ENCODE measurements around the gene TMEM170B.
A peak's percentile ranks its signal among the peaks of the same experiment; 100 is the strongest.

The TMEM170B gene

GRCh38 chr6:11585426-11586016, 48.0 kb downstream of the TMEM170B start:
- H4K20me1 ChIP-seq (ENCODE audit: insufficient read depth, low read length): no peaks in the 10 kb centered on the region
- H2AFZ ChIP-seq (ENCODE audit: low read depth, low read length): no peak overlapping the region
- no peak overlapping the region for H3K27ac ChIP-seq (ENCODE audit: low read length)
- TF ChIP-seq, protein P1, sequence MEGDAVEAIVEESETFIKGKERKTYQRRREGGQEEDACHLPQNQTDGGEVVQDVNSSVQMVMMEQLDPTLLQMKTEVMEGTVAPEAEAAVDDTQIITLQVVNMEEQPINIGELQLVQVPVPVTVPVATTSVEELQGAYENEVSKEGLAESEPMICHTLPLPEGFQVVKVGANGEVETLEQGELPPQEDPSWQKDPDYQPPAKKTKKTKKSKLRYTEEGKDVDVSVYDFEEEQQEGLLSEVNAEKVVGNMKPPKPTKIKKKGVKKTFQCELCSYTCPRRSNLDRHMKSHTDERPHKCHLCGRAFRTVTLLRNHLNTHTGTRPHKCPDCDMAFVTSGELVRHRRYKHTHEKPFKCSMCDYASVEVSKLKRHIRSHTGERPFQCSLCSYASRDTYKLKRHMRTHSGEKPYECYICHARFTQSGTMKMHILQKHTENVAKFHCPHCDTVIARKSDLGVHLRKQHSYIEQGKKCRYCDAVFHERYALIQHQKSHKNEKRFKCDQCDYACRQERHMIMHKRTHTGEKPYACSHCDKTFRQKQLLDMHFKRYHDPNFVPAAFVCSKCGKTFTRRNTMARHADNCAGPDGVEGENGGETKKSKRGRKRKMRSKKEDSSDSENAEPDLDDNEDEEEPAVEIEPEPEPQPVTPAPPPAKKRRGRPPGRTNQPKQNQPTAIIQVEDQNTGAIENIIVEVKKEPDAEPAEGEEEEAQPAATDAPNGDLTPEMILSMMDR (IDR thresholded peaks at IDR 0.05; ENCODE audit: low read depth, low read length): peak; percentile 62
- TF ChIP-seq EZH2phosphoT487 (IDR thresholded peaks at IDR 0.05; ENCODE audit: low read depth): no peak
- H3K4me2 ChIP-seq (ENCODE audit: low read length): no peak overlapping the region
- no peaks in the 10 kb centered on the region for H3K9me3 ChIP-seq (ENCODE audit: insufficient read depth, low read length)
- H3K27me3 ChIP-seq (ENCODE audit: low read depth, low read length): no peaks in the 10 kb centered on the region
- no peak overlapping the region for H3K9ac ChIP-seq (ENCODE audit: low read length)
- H3K79me2 ChIP-seq (ENCODE audit: low read length): no peaks in the 10 kb centered on the region
- no peak overlapping the region for H3K4me3 ChIP-seq (ENCODE audit: low read length)
- no peaks in the 10 kb centered on the region for H3K4me1 ChIP-seq (ENCODE audit: low read length)
- no peaks in the 10 kb centered on the region for H3K36me3 ChIP-seq (replicated peaks; ENCODE audit: low read depth, low read length)

DNA sequence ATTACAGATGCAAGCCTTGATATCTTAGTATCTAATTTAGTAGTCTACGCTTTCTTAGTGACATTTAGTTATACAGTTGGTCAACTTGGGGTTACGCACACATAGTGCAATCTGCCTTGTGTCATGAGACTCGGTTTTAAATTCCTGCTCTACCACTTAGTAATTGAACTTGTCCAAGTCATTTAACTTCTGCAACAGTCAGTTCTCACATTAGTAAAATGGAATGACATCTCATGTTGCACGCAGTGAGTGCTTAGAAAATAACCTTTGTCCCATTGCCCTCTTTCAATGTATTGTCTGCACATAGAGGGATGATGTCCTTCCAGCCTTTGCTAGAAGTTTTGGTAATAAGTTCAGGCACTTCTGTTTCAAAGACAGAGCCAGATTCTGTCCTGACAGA, 48.6 kb downstream of the TMEM170B start:
- no peak overlapping the region for H2AFZ ChIP-seq (ENCODE audit: low read depth, low read length)
- H3K4me2 ChIP-seq (ENCODE audit: low read length): no peak overlapping the region

GRCh38 chr6:11586536-11586935, 49.0 kb downstream of the TMEM170B start:
- H2AFZ ChIP-seq (ENCODE audit: low read depth, low read length): no peak overlapping the region
- no peaks in the 10 kb centered on the region for H3K4me1 ChIP-seq (ENCODE audit: low read length)
- no peak overlapping the region for H3K9ac ChIP-seq (ENCODE audit: low read length)
- H3K27ac ChIP-seq (ENCODE audit: low read length): no peak overlapping the region
- H3K9me3 ChIP-seq (ENCODE audit: insufficient read depth, low read length): no peaks in the 10 kb centered on the region
- no peak overlapping the region for H3K4me3 ChIP-seq (ENCODE audit: low read length)
- no peak overlapping the region for H3K4me2 ChIP-seq (ENCODE audit: low read length)
- TF ChIP-seq, protein P1 (IDR thresholded peaks at IDR 0.05; ENCODE audit: low read depth, low read length): no peak
- TF ChIP-seq EZH2phosphoT487 (IDR thresholded peaks at IDR 0.05; ENCODE audit: low read depth): no peak
- H3K36me3 ChIP-seq (replicated peaks; ENCODE audit: low read depth, low read length): no peaks in the 10 kb centered on the region
- H3K27me3 ChIP-seq (ENCODE audit: low read depth, low read length): no peaks in the 10 kb centered on the region
- no peaks in the 10 kb centered on the region for H4K20me1 ChIP-seq (ENCODE audit: insufficient read depth, low read length)
- no peaks in the 10 kb centered on the region for H3K79me2 ChIP-seq (ENCODE audit: low read length)

More for the DNA sequence above, 48.6 kb downstream of the TMEM170B start:
- no peaks in the 10 kb centered on the region for H3K27me3 ChIP-seq (ENCODE audit: low read depth, low read length)
- H3K9ac ChIP-seq (ENCODE audit: low read length): no peak overlapping the region
- H3K9me3 ChIP-seq (ENCODE audit: insufficient read depth, low read length): no peaks in the 10 kb centered on the region
- no peaks in the 10 kb centered on the region for H3K4me1 ChIP-seq (ENCODE audit: low read length)
- no peaks in the 10 kb centered on the region for H3K36me3 ChIP-seq (replicated peaks; ENCODE audit: low read depth, low read length)
- H3K4me3 ChIP-seq (ENCODE audit: low read length): no peak overlapping the region
- H4K20me1 ChIP-seq (ENCODE audit: insufficient read depth, low read length): no peaks in the 10 kb centered on the region
- TF ChIP-seq, protein P1 (IDR thresholded peaks at IDR 0.05; ENCODE audit: low read depth, low read length): no peak
- no peak for TF ChIP-seq EZH2phosphoT487 (IDR thresholded peaks at IDR 0.05; ENCODE audit: low read depth)
- no peak overlapping the region for H3K27ac ChIP-seq (ENCODE audit: low read length)
- H3K79me2 ChIP-seq (ENCODE audit: low read length): no peaks in the 10 kb centered on the region

DNA sequence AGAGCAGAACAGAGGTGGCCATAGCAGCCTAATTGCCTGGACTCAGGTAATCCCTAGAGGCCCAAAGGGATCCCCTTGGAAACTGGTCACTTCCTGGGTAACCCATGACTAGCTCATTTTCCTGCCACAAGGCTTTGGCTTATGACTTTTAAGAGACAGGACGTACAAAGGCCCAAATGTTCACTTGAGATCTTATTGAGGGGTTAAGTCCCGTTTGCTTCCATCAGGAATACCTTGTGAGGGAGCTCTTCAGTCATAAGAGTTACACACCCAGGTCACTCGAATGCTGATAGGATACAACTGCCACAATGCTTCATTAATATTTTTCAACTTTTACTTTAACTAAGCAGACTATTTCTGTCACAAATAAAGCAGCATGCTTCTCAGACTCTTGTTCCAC, 51.7 kb downstream of the TMEM170B start:
- TF ChIP-seq, protein P1 (IDR thresholded peaks at IDR 0.05; ENCODE audit: low read depth, low read length): no peak
- no peak for TF ChIP-seq EZH2phosphoT487 (IDR thresholded peaks at IDR 0.05; ENCODE audit: low read depth)
- Histone ChIP-seq H3K4me1 (ENCODE audit: low read length) (no peaks in the 10 kb centered on the region), H2AFZ (ENCODE audit: low read depth, low read length) (no peak overlapping the region), H4K20me1 (ENCODE audit: insufficient read depth, low read length) (no peaks in the 10 kb centered on the region), H3K27me3 (ENCODE audit: low read depth, low read length) (no peaks in the 10 kb centered on the region), H3K9ac (ENCODE audit: low read length) (no peak overlapping the region), H3K79me2 (ENCODE audit: low read length) (no peaks in the 10 kb centered on the region), H3K4me2 (ENCODE audit: low read length) (no peak overlapping the region), H3K27ac (ENCODE audit: low read length) (no peak overlapping the region), H3K36me3 (replicated peaks; ENCODE audit: low read depth, low read length) (no peaks in the 10 kb centered on the region), H3K9me3 (ENCODE audit: insufficient read depth, low read length) (no peaks in the 10 kb centered on the region), H3K4me3 (ENCODE audit: low read length) (no peak overlapping the region)

Data from OCI-LY3 (cell line).